ENCODE results near the gene KRTAP19-2. TPM values are rescaled to one million over a fixed set of nuclear protein-coding genes. Genes with fewer than 3 reads are reported as not detected.

The KRTAP19-2 gene
- total and polyA plus RNA-seq, 9 of the 15 experiments (the other 6 are each of a cell fraction or from before 2014, with no cell fraction given): not detected

GRCh38 chr21:30486180-30486579, 1.1 kb downstream of the KRTAP19-2 start:
- no peak for ATAC-seq
- no peaks in the 10 kb centered on the region; the same call in 1 of the 2 replicates for H3K9me3 ChIP-seq (replicated peaks; ENCODE audit: control insufficient read depth, insufficient read depth, low read depth, low read length)
- in situ Hi-C loops (cut with MboI): no loop called here

More at GRCh38 chr21:30486180-30486579, 1.1 kb downstream of the KRTAP19-2 start:
- POLR2A ChIA-PET: no interaction called here
- H3K27ac ChIP-seq (ENCODE audit: extremely low read depth, low read depth, low read length): no peak overlapping the region
- no peaks in the 10 kb centered on the region for H3K36me3 ChIP-seq (ENCODE audit: control insufficient read depth, insufficient read depth, low read length)
- no peak for FAIRE-seq
- H3K9me1 ChIP-seq (ENCODE audit: control insufficient read depth, insufficient read depth, low read length): no peaks in the 10 kb centered on the region
- no peak overlapping the region for H3K4me3 ChIP-seq
- no peak overlapping the region for H2AFZ ChIP-seq (ENCODE audit: low read depth, low read length)
- H3K79me2 ChIP-seq (ENCODE audit: control insufficient read depth, insufficient read depth, low read length): no peaks in the 10 kb centered on the region
- WGBS (ENCODE audit: insufficient coverage, low coverage, missing lambda C conversion rate): 0% methylated on average over 2 of the region's 2 CpGs
- no peaks in the 10 kb centered on the region for H3K27me3 ChIP-seq (ENCODE audit: control insufficient read depth in 2 of 2, insufficient read depth in 2 of 2, low read length in 2 of 2)
- TF ChIP-seq ZNF347 (CRISPR knock-in tag; IDR thresholded peaks at IDR 0.05; ENCODE audit: low read depth) (no peak), BACH1 (tag; IDR thresholded peaks at IDR 0.05) (no peak), NCOA6 (IDR thresholded peaks at IDR 0.05) (no peak), CC2D1A (IDR thresholded peaks at IDR 0.05) (no peak), PRMT5 (CRISPR knock-in tag; IDR thresholded peaks at IDR 0.05) (no peak), ZNF280B (CRISPR knock-in tag; IDR thresholded peaks at IDR 0.05) (no peak), NELFE (IDR thresholded peaks at IDR 0.05; ENCODE audit: insufficient read depth, insufficient read length) (no peak), OTX1 (CRISPR knock-in tag; IDR thresholded peaks at IDR 0.05) (no peak), BDP1 (IDR thresholded peaks at IDR 0.05; ENCODE audit: insufficient read depth, insufficient read length) (no peak), SNIP1 (IDR thresholded peaks at IDR 0.05; ENCODE audit: low read depth) (no peak)
- CTCF ChIA-PET (ENCODE audit: low intra/inter-chr PET ratio): no interaction called here
- no peak overlapping the region for H3K9ac ChIP-seq (ENCODE audit: insufficient read depth in 1 of 2, low read depth in 2 of 2, low read length in 2 of 2)
- no peaks in the 10 kb centered on the region for H4K20me1 ChIP-seq (replicated peaks; ENCODE audit: control insufficient read depth, insufficient read depth, low read length)
- intact Hi-C loops (cut with micrococcal nuclease): no loop called here
- no TSS peak for BruUV-seq (replicated peaks)
- no peaks in the 10 kb centered on the region for H3K4me1 ChIP-seq (replicated peaks in 1 of 2; ENCODE audit: control insufficient read depth in 2 of 2, insufficient read depth in 2 of 2, low read length in 2 of 2)
- no peak overlapping the region for H3K4me2 ChIP-seq (ENCODE audit: insufficient read depth, low read length)
- no peak for DNase-seq (ENCODE audit: extremely low read depth in 1 of 4, low spot score in 3 of 4)

All from K562 (cell line).